Neural progenitor cell (in vitro differentiated cells): ENCODE data around the gene GASK1A.

ENCODE experiments used
- EZH2 ChIP-seq: fragments of 200-600 bp; sonication (generic); IDR thresholded peaks from 2 replicates; pipeline ENCODE4 v1.6.1; 2017; ENCODE audit warnings: antibody characterized with exemption, mild to moderate bottlenecking, moderate library complexity
- TF ChIP-seq, protein P1 (sequence below): fragments of 200-600 bp; sonication (generic); IDR thresholded peaks from 2 replicates; pipeline ENCODE4 v1.5.1; 2017; ENCODE audit warnings: antibody characterized with exemption, mild to moderate bottlenecking

DNA sequence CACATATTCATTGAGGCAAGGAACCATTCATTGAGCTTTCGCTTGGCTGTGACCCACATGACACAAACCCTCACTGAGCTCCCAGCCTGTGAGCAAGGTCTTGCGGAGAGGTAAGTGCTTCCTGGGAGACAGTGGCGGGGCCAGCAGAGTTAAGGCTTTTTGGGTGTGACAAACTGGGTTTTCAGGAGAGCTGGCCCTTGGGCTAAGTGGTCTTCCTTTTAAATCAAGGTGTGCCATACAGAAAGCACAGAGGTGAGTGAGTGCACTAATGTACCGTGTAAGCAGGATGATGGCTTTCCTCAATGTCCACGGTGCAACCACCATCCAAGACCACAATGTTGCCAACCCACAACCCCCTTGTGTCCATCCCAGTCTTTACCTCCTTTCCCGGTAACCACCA is 98.2 kb downstream of the GASK1A start:
- TF ChIP-seq, protein P1, sequence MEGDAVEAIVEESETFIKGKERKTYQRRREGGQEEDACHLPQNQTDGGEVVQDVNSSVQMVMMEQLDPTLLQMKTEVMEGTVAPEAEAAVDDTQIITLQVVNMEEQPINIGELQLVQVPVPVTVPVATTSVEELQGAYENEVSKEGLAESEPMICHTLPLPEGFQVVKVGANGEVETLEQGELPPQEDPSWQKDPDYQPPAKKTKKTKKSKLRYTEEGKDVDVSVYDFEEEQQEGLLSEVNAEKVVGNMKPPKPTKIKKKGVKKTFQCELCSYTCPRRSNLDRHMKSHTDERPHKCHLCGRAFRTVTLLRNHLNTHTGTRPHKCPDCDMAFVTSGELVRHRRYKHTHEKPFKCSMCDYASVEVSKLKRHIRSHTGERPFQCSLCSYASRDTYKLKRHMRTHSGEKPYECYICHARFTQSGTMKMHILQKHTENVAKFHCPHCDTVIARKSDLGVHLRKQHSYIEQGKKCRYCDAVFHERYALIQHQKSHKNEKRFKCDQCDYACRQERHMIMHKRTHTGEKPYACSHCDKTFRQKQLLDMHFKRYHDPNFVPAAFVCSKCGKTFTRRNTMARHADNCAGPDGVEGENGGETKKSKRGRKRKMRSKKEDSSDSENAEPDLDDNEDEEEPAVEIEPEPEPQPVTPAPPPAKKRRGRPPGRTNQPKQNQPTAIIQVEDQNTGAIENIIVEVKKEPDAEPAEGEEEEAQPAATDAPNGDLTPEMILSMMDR = no peak
- no peak for TF ChIP-seq EZH2
